ENCODE measurements around the gene ELFN1. TPM values are rescaled to one million over a fixed set of nuclear protein-coding genes. Genes with fewer than 3 reads are reported as not detected.

The ELFN1 gene
- 3.7 TPM for total RNA-seq
- long read RNA-seq, partial matches to known transcripts = 0 of 1 reads
- long read RNA-seq, other reads (novel, unspliced or antisense) = 1 of 1 reads

GRCh38 chr7:1669954-1670893 lies at the start of gene ELFN1:
Gene ELFN1 (plus strand): TSS chr7:1670277. CDS start chr7:1744597, 74,320 bp downstream.
- DNase-seq (ENCODE audit: low spot score) = peak; percentile 76

DNA sequence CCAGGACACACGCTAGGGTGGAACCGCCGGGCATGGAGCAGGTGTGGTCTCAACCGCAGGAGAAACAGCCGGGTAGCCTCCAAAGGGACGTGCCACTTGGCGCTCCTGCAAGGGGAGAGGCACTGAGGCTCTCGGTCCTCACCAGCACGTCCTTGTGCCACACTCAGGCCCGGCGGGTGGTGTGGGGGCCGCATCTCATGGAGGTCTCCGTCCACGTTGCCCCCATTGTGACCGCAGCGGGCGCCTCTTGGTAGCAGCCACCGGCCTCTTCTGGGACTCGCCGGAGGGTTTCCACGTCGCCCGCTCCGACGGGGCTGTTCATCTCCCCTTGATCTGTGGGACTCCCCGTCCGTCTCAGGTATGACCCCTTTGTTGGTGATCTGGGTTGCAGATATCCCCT lies 49.2 kb upstream of the ELFN1 start:
- DNase-seq (ENCODE audit: low spot score) = no peak

- DNase-seq (ENCODE audit: low spot score) = no peak
These were observed 48.4 kb upstream of the ELFN1 start for GRCh38 chr7:1621718-1622117.

- no peak for DNase-seq (ENCODE audit: low spot score)
These were observed 47.6 kb upstream of the ELFN1 start for GRCh38 chr7:1622441-1622840.

DNA sequence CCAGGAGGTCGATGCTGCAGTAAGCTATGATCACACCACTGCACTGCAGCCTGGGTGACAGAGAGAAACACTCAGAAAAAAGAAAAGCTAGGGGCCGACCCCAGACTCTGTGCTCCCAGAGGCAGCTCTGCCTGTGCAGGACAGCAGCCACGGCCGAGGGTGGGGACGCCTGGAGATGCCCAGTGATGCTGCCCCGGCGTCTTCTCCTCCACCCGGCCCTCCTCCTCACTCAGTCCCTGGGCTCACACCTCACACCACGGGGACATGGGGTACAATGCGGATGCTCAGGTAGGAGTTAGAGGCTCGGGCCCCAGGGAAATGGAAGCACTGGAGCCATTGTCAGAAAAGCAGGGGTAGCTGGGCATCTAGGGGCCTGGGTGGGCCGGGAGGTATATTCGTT lies 46.3 kb upstream of the ELFN1 start:
- no peak for DNase-seq (ENCODE audit: low spot score)

DNA sequence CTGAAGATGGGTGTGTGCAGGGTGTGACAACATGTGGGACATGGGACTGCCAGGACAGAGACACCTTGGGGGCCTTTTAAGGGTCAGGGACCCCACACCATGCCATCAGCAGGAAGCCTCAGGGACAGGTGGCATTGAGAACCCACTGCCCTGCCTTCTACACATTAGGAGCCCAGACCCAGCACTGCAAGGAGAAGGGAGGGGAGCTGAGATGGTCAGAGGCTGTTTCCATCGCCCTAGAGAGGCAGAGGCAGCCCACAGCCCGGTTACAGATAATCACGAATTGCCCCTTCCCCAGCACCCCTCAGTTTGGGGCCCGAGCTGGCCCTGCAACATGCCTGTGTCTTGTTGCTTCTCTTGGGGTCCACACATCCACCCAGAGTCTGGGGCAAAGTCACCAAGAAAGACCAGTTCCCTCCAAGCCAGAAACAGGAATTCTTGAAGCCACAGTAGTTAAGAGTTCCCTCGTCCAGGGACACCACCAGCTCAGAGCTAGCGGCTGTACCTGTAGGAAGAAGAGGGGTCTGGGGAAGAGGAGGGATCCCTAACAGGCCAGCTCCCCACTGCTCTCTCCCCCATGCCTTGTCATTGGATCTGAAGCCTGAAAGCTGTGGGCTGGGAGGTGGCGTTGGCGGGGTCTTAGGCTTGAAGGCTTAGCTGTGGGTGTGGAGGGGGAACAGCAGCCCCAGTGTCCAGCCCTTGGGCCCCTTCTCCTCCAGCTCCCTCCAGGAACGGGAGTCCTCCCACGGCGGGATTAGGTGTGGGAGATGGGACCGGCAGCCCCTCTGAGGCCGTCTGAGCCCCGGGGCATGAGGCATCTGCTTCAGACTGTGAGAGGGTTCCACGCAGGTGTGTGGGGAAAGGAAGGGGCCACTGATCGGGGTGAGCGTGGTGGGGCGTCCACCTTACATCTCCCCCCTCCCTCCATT lies 44.8 kb upstream of the ELFN1 start:
- DNase-seq (ENCODE audit: low spot score) = no peak

DNA sequence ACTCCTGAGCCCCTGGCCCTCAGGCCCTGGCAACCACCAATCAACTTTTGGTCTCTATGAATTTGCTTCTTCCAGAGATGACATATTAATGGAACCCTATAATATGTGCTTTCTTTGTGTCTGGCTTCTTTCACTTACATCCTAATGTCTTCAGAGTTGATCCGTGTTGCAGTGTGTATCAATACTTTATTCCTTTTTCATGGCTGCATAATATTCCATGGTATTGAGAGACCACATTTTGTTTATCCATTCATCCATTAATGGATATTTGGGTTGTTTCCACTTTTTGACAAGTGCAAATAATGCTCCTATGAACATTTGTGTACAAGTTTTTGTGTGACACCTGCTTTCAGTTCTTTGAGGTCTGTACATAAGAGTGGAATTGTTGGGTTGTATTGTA lies 43.3 kb upstream of the ELFN1 start:
- no peak for DNase-seq (ENCODE audit: low spot score)

- no peak for DNase-seq (ENCODE audit: low spot score)
These were observed 39.3 kb upstream of the ELFN1 start for GRCh38 chr7:1630700-1631336.

GRCh38 chr7:1631678-1632077 lies 38.4 kb upstream of the ELFN1 start:
- no peak for DNase-seq (ENCODE audit: low spot score)

DNA sequence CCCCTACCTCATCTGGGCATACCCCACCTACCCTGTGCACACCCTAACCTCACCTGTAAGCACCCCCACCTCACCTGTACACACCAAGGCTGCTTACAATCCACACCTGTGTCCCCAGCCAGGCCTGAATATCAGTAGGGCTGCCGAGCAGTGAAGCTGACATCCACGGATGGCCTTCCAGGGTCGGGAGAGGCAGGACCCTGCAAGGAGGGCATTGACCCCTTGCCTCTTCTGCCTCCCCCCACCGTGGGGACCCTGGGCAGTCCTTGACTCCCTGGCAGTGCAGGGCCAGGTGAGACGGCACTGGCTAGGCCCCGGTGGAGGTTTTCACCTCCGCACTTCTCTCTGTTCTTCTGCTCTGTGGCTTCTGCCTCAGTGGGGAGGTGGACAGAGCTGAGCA lies 37.6 kb upstream of the ELFN1 start:
- DNase-seq (ENCODE audit: low spot score) = no peak

DNA sequence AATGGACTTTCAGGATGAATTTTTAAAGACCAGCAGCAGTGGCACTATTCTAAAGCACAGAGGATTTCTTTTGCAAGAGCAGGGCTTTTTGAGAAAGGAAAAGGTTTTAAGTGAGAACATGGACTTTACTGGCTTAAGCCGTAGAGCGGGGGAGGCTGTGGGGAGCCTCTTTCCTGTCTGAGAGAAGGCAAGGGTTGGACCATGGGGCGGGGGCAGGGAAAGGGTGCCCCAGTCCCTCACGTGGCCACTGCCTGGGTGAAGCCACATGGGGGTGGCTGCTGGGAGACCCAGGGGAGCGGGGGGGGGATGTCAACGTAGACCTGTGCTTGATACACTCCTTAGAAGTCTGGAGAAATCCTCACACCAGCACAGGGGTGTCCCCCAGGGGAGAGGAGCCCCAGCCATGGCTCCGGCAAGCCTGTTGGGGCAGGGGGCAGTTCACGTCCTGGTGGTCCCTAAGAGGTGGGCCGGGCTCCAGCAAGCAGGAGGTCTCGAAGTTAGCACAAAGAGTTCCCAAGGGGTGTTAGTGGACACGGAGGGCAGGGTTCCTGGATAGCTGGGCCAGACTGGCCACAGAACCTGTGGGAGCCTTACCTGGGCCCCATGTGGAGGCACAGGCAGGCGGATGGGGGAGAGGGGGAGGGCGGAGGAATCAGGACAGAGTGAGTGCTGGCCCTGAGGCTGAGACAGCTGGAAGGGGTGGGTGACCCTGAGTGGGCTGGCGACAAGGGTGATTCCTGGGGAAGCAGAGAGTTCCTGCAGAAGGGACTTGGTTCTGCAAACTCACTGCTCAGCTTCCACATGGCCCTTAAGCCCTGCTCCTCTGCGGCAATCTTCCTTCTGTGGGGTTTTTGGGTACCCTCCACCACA lies 36.9 kb upstream of the ELFN1 start:
- DNase-seq (ENCODE audit: low spot score) = no peak

GRCh38 chr7:1635401-1635800 lies 34.7 kb upstream of the ELFN1 start:
- DNase-seq (ENCODE audit: low spot score) = no peak

GRCh38 chr7:1637155-1637554 lies 32.9 kb upstream of the ELFN1 start:
- no peak for DNase-seq (ENCODE audit: low spot score)

DNA sequence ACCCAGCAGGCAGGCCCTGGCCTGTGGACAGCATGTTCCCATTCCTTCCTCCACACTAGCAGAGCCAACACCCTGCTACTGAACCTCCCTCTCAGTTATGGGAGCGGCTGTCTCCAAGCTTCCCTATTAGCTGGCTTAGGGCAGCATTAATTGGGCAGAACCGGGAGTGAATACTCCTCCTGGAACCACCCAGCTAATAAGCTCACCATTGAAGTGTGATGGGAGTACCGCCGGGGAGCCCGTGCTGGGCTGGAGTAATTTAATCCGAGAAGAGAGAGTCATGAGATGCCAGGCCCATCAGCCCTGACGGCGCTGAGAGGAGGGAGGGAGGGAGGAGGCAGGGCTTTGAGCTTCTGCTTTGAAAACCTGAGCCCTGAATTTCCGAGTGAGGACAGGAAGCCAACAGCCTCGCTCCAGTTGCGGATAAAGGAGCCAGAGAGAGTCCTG lies 31.8 kb upstream of the ELFN1 start:
- no peak for DNase-seq (ENCODE audit: low spot score)

DNA sequence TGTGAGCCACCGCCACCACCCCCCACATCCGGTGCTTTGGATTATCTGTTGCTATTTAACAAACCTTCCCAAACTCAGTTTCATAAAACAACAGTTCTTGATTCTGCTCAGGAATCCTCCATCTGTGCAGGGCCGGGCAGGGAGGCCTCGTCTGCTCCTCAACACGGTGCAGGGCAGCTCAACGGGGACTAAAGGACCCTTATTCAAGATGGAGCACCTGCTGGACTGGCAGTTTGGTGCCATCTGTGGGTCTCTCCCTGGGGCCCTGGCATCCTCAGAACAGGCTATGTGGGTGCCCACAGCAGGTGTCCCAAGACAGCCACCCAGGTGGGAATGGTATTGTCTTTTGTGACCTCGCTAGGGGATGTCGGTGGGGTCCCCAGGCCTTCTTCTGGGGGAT lies 31.0 kb upstream of the ELFN1 start:
- DNase-seq (ENCODE audit: low spot score) = no peak

DNA sequence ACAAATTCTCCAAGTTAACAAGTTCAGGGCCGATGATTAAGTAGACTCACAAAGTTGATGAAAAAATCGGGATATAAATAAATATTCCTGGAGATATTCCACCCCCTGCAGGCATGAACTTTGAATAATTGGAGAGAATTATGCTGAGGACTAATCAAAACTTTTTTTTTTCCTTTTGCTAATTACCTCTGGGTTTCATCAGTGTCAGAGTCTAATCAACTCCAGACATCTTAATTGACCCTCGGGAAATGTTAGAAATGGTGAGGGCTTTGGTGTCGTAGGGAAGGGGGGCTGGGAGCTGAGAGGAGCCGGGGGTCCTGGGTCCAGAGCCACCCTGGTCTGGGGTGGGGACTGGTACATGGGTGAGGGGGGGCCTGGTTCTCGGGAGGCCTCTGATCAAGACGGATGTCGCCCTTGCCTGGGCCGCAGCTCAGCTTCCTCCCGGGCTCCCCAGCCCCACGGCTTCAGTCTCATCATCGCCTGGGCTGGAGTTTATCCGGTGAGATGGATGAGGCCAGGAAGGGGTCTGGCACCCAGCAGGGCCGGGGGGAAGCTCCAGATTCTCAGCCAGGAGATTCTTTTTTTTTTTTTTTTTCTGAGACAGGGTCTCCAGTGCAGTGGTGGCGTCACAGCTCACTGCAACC lies 30.4 kb upstream of the ELFN1 start:
- no peak for DNase-seq (ENCODE audit: low spot score)

GRCh38 chr7:1640376-1641172 lies 29.5 kb upstream of the ELFN1 start:
- no peak for DNase-seq (ENCODE audit: low spot score)

DNA sequence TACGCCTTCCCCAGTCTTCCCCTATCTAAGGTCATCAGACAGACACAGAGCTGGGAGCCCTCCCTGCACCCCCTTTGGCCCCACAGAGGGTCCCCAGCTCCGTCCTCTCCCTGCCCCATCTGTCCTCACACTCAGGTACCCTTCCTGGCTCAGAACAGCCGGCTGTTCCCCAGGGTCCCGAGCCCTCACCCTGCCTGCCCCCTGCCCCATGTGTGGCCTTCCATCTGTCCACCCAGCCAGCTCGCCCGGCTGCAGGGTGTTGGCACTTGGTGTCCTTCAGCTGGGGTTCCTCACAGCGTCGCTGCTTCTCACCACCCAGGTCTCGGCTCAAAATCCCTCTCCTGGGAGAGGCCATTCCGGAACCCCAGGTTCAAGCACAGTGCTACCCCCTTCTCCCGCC lies 28.9 kb upstream of the ELFN1 start:
- DNase-seq (ENCODE audit: low spot score) = no peak

GRCh38 chr7:1641661-1642260 lies 28.3 kb upstream of the ELFN1 start:
- no peak for DNase-seq (ENCODE audit: low spot score)
